Stimulated activated CD8-positive, alpha-beta memory T cell treated with anti-CD3 and anti-CD28 coated beads, Interleukin-7, amount 100 ng/mL, for 1 hour (primary cell): ENCODE data around the gene GAB4.

Source experiments
- DNase-seq, 2 donors: peaks; one replicate each; pipeline ENCODE4 v3.0.0-alpha.2; 2020; ENCODE audit warnings: low read depth in 2 of 2

GAB4 gene

DNA sequence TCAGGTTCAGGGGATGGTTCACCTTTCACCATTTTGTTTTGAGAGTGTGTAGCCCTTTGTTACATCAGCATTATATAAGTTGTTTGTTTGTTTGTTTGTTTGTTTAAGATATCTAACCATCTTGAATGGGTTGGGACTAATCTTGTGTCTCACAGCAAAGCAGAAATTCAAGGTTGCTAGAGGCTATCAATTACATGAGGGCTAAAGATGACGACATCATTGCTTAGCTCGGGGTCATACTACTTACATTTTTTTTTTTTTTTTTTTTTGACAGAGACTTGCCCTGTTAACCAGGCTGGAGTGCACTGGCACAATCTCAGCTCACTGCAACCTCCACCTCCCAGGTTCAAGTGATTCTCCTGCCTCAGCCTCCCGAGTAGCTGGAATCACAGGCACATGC is 95.7 kb downstream of the GAB4 start:
- no peak for DNase-seq
